CD1c-positive myeloid dendritic cell (primary cell): ENCODE results near the gene PPP4C.

Source experiments
- DNase-seq: peaks from one replicate; pipeline ENCODE4 v3.0.0-alpha.2; 2016; ENCODE audit errors: extremely low spot score

Gene PPP4C

GRCh38 chr16:30054959-30055553 is 20.7 kb upstream of the PPP4C start:
- DNase-seq: peak; percentile 57

DNA sequence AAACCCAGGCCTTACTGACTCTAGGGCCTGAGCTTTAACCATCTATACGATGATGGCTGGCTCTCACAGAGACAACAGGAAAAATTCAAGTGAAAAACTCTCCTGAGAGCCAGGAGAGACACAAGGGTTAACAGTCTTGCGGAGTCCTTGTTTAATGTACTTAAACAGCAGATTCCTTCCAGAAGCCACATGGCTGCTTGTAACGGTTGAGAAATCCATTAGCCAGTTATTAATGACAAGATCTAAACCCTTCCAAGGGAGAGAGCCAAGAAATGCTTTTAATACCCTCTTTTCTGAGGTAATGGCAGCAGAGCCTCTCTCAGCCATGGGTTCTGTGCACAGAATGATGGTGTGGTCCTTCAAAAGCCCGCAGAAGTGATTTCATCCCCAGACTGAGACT is 15.4 kb upstream of the PPP4C start:
- DNase-seq: no peak

GRCh38 chr16:30060836-30061554 is 14.8 kb upstream of the PPP4C start:
- DNase-seq: no peak

DNA sequence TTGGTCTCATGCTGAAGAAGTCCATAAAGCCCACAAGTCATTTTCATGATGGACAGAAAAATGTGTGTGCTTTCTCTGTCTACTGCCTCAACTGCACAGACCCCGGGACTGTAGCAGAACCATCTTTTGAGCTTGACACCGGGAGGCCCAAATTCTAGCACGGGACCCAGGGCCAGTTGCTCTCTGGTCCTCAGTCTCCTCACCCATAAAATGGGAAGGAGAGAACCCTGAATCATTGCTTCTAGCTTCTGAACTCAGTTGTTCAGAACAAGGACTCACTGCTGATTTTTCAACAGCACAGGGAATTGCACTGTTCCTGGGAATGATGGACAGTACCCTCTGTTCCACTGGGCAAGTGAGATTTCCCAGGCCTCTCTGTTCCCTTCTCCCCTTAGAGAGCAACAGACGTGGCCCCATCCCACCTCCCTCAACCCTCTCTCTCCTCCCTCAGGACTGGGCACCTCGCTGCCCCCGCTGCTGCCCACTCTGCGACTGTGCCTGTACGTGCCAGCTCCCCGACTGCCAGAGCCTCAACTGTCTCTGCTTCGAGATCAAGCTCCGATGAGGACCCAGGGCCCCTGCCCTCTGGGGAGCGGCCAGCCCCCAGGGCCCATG is 12.4 kb upstream of the PPP4C start:
- no peak for DNase-seq

DNA sequence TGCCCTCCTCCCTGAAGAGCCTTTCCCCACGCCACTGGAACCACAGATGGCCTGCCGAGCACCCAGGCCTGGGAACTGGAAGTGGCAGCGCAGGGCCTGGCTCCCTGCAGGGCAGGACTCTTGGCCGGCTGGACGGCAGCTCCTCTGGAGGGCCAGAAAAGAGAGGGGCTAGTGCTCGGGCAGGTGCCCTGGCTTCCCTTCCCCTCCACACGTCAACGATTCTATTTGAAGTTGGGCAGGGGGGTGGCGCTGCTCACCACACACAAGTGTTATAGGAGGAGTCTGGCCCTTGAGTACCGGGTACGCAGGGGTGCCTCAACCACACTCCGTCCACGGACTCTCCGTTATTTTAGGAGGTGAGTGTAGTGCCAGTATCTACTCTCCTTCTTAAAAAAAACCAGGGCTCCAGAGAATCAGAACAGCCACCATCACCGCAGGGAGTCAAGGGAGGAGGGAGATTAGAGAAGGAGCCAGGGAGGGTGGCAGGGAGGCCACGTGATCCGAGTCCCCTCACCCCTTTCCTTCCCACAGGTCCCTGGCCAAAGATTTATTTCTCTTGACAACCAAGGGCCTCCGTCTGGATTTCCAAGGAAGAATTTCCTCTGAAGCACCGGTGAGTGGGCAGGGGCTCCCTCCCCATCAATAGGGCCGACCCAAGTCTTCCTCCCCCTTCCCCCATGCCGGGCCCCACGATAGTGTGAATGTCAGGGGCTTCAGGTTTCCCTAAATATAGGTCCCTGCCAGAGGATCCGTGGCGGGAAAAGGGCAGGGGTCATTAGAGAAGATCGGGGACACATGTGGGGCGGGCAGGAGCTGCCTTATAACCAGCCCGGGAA is 11.7 kb upstream of the PPP4C start:
- peak; percentile 45 for DNase-seq

DNA sequence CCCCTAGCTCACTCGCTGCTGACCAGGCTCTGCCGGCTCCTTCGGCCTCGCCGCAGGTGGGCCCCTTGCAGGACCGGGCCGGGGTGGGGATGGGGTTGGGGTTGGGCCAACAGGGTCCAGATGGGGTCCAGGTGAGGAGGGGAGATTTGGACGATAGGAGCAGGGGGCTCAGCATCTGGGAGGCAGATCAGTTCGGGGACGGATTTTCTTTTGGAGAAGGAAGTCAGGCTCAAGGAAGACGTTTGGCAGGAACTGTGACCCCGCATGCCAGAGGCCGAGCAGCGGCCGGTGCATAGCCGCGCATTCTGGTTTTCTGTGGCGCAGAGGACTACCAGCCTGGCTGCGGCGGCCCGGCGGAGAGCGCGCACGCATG is 11.1 kb upstream of the PPP4C start:
- no peak for DNase-seq

DNA sequence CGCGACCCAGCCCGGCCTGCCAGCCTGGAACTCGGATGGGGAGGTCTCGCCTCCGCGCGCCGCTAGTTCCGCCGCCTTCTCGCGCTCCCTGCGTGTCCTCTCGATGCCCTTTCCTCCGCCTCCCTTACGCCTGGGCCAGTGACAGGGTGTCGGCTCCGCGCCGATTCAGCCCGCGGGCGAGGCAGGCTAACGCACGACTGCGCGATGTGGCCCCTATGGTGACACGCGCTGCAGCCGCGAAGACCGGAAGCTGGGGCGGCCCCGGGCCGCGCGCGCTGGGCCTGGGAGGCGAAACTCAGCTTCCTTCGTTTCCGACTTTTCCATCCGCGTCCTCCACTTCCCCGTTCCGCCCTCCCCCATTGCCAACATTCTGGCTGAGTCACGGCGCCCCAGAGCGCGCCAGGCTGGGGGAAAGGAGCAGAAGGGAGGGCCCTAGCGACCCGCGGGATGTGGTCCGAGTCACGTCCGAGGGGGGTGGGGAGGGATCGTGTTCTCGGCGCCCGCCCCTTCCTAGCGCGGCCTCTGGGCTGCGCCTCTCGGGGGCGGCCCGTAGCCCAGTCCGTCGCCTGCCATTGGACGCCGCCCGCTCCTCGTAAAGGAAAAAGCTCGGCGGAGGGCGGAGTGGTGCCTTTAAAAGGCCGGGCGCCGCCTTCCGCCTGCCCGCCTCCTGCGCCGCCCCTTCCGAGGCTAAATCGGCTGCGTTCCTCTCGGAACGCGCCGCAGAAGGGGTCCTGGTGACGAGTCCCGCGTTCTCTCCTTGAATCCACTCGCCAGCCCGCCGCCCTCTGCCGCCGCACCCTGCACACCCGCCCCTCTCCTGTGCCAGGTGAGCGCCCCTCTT is 10.5 kb upstream of the PPP4C start, which contains the start of gene ALDOA:
Gene ALDOA (plus strand): TSS at position 659 of the 841 bp plus-strand sequence. CDS start 1,138 bp downstream, outside the sequence.
- DNase-seq: peak; percentile 98

GRCh38 chr16:30065943-30066760 is 9.6 kb upstream of the PPP4C start:
- DNase-seq: peak; percentile 69

GRCh38 chr16:30066761-30067583 is 8.8 kb upstream of the PPP4C start:
- DNase-seq: peak; percentile 35

DNA sequence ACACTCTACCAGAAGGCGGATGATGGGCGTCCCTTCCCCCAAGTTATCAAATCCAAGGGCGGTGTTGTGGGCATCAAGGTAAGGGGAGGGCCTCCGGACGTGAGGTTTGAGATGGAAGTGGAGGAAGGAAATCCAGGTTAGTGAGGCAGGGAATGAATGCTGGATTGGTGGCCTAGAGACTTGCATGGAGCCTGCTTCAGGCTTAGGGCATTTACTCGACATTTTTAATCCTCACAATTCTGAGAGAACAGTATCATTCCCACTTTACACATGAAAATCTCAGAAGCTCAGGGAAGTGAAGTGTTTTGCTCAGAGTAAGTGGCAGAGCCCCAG is 8.2 kb upstream of the PPP4C start:
- no peak for DNase-seq

- DNase-seq: no peak
These were observed 7.5 kb upstream of the PPP4C start for GRCh38 chr16:30068333-30068732.

GRCh38 chr16:30068750-30069610 is 6.8 kb upstream of the PPP4C start:
- peak; percentile 62 for DNase-seq

- no peak for DNase-seq
These were observed 6.0 kb upstream of the PPP4C start for GRCh38 chr16:30069611-30070462.

- no peak for DNase-seq
These were observed 5.3 kb upstream of the PPP4C start for GRCh38 chr16:30070490-30070889.

DNA sequence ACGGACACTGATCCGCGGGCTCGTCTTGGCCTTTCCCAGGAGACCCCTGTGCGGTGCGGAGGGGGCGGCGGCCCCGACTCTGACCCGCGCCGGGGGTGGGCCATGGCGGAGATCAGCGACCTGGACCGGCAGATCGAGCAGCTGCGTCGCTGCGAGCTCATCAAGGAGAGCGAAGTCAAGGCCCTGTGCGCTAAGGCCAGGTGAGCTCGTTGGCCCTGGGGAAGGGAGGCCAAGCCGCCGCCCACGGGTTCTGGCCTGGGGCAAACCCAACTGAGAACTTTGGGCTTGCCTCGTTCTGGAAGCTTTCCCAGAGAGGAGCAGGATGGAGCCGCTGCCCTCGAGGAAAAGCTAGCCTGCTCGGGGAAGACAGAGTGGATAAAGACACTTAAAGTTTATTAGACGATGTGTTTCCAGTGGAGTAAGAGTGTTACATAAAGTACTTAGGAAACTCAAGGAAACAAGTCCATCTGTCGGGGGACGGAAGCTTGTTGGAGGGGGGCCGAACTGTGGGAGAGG is 540 bp downstream of the PPP4C start:
- DNase-seq: no peak

DNA sequence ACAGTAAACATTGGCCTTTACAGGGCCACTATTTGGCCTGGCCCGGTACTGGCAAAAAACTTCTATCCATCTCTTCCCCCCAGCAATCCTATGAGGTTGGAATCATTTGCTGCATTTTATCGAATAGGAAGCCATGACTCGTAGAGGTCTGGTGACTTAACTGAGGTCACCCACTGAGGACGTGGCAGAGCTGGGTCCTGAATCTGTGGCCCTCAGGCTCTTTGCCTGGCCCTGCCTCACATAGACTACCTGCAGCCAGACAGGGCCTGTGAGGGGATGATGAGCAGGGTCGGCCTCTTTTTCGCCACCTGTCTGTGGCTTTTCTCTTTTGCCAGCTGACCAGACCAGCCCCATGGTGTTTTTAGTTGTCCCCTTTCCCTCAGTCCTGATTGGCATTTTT is 1.9 kb downstream of the PPP4C start:
- no peak for DNase-seq

DNA sequence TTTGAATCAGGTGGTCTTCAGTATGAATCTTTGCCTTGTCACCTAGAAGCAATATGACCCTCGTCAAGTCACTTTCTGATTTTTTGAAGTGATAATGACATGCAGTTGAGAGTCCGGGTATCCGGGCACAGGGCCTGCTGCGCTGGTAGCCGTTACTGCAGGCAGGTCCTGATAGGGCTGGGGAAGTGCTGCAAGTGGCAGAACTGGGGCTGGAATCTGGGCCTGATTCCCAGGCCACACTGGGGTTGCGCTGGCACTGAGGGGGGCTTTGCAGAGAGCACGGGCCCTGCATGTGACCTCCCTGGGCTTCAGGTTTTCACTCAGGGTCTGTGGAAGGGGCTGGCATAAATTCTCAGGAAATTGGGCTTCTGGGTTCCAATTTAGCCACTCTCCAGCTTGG is 3.0 kb downstream of the PPP4C start:
- DNase-seq: no peak

DNA sequence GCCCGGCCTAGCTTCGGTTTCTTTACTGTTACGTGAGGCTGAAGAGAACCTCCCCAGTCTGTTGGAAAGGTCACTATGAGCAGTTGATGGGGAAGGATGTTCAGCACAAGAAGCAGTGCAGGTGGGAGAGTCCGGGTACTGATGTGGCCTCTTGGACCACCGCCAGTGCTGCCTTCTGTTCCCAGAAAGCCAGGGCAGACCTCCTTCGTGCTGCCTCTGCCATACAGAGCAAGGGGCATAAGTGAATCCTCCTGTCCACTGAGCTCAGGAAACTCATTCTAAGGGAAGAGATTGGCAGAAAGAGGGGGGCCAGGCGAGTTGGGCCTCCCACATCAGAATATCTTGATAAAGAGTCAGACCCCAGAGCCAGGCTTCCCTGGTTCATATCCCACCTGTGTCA is 3.7 kb downstream of the PPP4C start:
- DNase-seq: no peak
